Endothelial cell of umbilical vein (primary cell): ENCODE results near the gene VEGFA. TPM values are rescaled to one million over a fixed set of nuclear protein-coding genes. Genes with fewer than 3 reads are reported as not detected.

Experiments used
- BruUV-seq: library from RNA; stranded (reverse); fragments of 400-500 nt; replicated peaks from 2 replicates; lab custom pipeline; 2021; lab: Mats Ljungman, UMichigan
- CTCF ChIA-PET: fragments of 300-600, 350-600 bp; sonication (Branson Sonifier 250); formaldehyde crosslinking; loops from one replicate; lab custom pipeline; 2021; ENCODE audit warnings: antibody characterized with exemption, inconsistent platforms; lab: Charles Lee
- POLR2A ChIA-PET: fragments of 300-600, 350-600 bp; sonication (Branson Sonifier 250); formaldehyde crosslinking; loops from one replicate; lab custom pipeline; 2021; ENCODE audit warnings: antibody characterized with exemption, inconsistent platforms; lab: Charles Lee
- DNase-seq: peaks from one replicate; pipeline ENCODE4 v3.0.0-alpha.2; 2011; ENCODE audit warnings: low read depth, low spot score
- FAIRE-seq: peaks from 2 replicates; lab custom pipeline; 2011; peaks lifted over from hg19 to GRCh38; lab: Jason Lieb, UNC
- H2AFZ ChIP-seq: 2 replicates; pipeline ENCODE4 v1.6.0; 2012; ENCODE audit warnings: low read depth, low read length, control low read depth, inconsistent platforms
- H3K27ac ChIP-seq: 2 replicates; pipeline ENCODE4 v1.5.1; 2011; ENCODE audit warnings: low read depth, mild to moderate bottlenecking, control low read depth, low read length, moderate library complexity; ENCODE audit not compliant: insufficient read depth
- H3K27me3 ChIP-seq, 2 experiments: 2 replicates each; pipeline versions ENCODE4 v1.6.0 to v1.6.1; 2011; ENCODE audit warnings: low read length in 2 of 2, mixed read lengths in 1 of 2; ENCODE audit not compliant: control insufficient read depth in 2 of 2, insufficient read depth in 2 of 2
- H3K36me3 ChIP-seq, 2 experiments: 2 replicates in 1 of 2; 3 replicates in 1 of 2; pipeline ENCODE4 v1.5.1; 2011; ENCODE audit warnings: low read length in 2 of 2, mild to moderate bottlenecking in 1 of 2, moderate library complexity in 1 of 2; ENCODE audit not compliant: control insufficient read depth in 2 of 2, insufficient read depth in 2 of 2; ENCODE audit errors: extremely low read depth in 1 of 2
- H3K4me1 ChIP-seq: 3 replicates; pipeline ENCODE4 v1.5.1; 2011; ENCODE audit warnings: mild to moderate bottlenecking, low read length; ENCODE audit not compliant: control insufficient read depth, insufficient read depth; ENCODE audit errors: extremely low read depth
- H3K4me2 ChIP-seq: 2 replicates; pipeline ENCODE4 v1.6.1; 2011; ENCODE audit warnings: low read length, control low read depth, mixed read lengths; ENCODE audit not compliant: insufficient read depth
- H3K4me3 ChIP-seq, 3 experiments: fragments of 200-600 bp in 1 of 3; sonication (generic), shearing (Covaris generic) in 1 of 3; replicated peaks in 1 of 3; 2 replicates each; pipeline ENCODE4 v1.5.1; 2011 to 2016; ENCODE audit warnings: control low read depth in 3 of 3, low read length in 3 of 3, mild to moderate bottlenecking in 2 of 3, inconsistent platforms in 1 of 3, low read depth in 1 of 3, moderate library complexity in 1 of 3; ENCODE audit not compliant: insufficient read depth in 1 of 3
- H3K79me2 ChIP-seq: 2 replicates; pipeline ENCODE4 v1.6.0; 2012; ENCODE audit warnings: low read length, inconsistent platforms; ENCODE audit not compliant: control insufficient read depth, insufficient read depth
- H3K9ac ChIP-seq: replicated peaks from 2 replicates; pipeline ENCODE3; 2011; ENCODE audit warnings: low read length, control low read depth; ENCODE audit not compliant: insufficient read depth; ENCODE audit errors: extremely low read depth
- H3K9me1 ChIP-seq: replicated peaks from 3 replicates; pipeline ENCODE4 v1.6.0; 2011; ENCODE audit warnings: mild to moderate bottlenecking, low read length; ENCODE audit not compliant: control insufficient read depth, insufficient read depth; ENCODE audit errors: extremely low read depth
- H3K9me3 ChIP-seq: replicated peaks from 2 replicates; pipeline ENCODE4 v1.5.1; 2012; ENCODE audit warnings: low read length, inconsistent platforms; ENCODE audit not compliant: control insufficient read depth, insufficient read depth
- H4K20me1 ChIP-seq: replicated peaks from 2 replicates; pipeline ENCODE3; 2011; ENCODE audit warnings: mild to moderate bottlenecking, low read length; ENCODE audit not compliant: control insufficient read depth, insufficient read depth; ENCODE audit errors: extremely low read depth
- EZH2 ChIP-seq: IDR thresholded peaks from 2 replicates; pipeline ENCODE4 v1.6.1; 2012; ENCODE audit warnings: borderline replicate concordance, low read depth, mild to moderate bottlenecking, moderate library complexity, low read length, inconsistent platforms; ENCODE audit not compliant: severe bottlenecking
- GATA2 ChIP-seq: IDR thresholded peaks from 2 replicates; pipeline ENCODE4 v1.7.0; 2011; ENCODE audit warnings: low read depth, mild to moderate bottlenecking, moderate library complexity, mixed read lengths, low read length; ENCODE audit not compliant: insufficient read length, insufficient read depth
- POLR2A ChIP-seq: IDR thresholded peaks from 2 replicates; pipeline ENCODE4 v1.6.1; 2012; ENCODE audit warnings: low read depth, mild to moderate bottlenecking, control low read depth, low read length
- POLR2AphosphoS5 ChIP-seq: IDR thresholded peaks from 2 replicates; pipeline ENCODE4 v1.6.1; 2012; ENCODE audit warnings: low read depth, mild to moderate bottlenecking, control low read depth, low read length, moderate library complexity; ENCODE audit not compliant: insufficient read depth
- dilution Hi-C: fragments of 300-500 bp; cut with MboI; formaldehyde crosslinking; loops from one replicate; pipeline ENCODE4 v1.15.0; 2019; ENCODE audit warnings: low sequenced_read_pairs; ENCODE audit not compliant: extremely low pct_ligation_motif_present
- intact Hi-C: fragments of 100-400 bp; cut with micrococcal nuclease; formaldehyde crosslinking; loops from one replicate; pipeline ENCODE4 v1.10.0; 2022
- polyA plus RNA-seq, 4 experiments: library from polyadenylated mRNA; depleted of rRNA in 3 of 4; stranded (reverse) in 3 of 4; unstranded in 1 of 4; fragments of >200 nt; gene quantifications; 2 replicates each; pipeline versions ENCODE4 v1.2.1 to v1.2.3, GENCODE V29; 2011 to 2012; ENCODE audit warnings: missing spikeins in 1 of 4
- total RNA-seq: library from RNA; stranded (reverse); gene quantifications from 2 replicates; pipeline ENCODE4 v1.2.3, GENCODE V29; 2021
- TF ChIP-seq, protein P1 (sequence below), 2 donors: IDR thresholded peaks; 1 replicate in 1 of 2; 2 replicates in 1 of 2; pipeline ENCODE4 v1.5.1; 2011; ENCODE audit warnings: low read length in 2 of 2, mild to moderate bottlenecking in 2 of 2, moderate library complexity in 2 of 2, control low read depth in 1 of 2, inconsistent platforms in 1 of 2, low read depth in 1 of 2; ENCODE audit not compliant: insufficient read depth in 1 of 2; ENCODE audit errors: extremely low read depth in 1 of 2
- TF ChIP-seq, protein P2 (sequence below): IDR thresholded peaks from 2 replicates; pipeline ENCODE4 v1.6.1; 2011; ENCODE audit not compliant: insufficient read depth, insufficient read length

The VEGFA gene
- total and polyA plus RNA-seq, 2 donors (not counting 3 experiments of a cell fraction or from before 2014, with no cell fraction given): 18.1 to 19.9 TPM

DNA sequence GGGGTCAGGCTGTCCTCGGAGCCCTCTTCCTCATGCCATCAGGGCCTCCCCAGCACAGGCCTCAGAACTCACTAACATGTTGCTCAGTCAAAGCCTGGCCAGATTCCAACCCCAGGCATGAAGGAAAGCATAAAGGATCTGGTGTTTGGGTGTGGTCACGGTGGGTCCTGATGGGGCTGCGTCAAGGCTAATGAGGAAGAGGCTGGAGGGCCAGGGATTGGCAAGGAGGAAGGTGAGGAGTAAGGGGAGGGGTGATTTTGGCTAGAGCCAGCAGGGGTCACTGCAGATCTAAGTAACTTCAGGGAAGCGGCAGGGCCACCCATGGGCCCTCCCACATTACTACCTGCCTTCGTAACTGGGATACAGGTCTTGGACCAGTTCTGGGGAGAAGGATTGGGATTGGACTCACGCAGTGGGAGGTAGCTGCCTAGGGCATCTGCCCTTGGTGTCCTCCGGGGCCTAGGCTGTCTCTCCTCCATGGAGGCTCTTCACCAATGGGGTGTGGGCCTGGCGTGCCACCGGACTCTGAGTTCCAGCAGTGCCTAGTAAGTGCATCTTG lies 46.2 kb upstream of the VEGFA start:
- H2AFZ ChIP-seq: no peak overlapping the region

DNA sequence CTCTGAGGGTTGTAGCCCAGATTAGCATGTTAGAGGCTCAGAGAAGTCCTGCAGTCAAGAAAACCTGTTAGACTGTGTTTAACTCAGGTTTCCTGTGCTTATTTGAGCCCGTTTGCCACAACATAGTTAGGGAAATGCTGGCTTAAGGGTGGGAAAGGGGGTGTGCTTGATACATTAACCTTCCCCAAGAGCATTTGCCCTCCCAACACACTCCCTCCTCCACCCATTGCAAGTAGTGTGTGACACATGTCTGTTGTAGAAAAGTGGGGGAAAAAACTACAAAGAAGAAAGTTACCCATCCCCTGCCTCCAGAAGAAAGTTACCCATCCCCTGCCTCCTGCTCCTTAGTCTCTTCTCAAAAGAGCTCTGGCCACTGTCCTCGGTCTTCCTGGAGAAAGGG lies 45.7 kb upstream of the VEGFA start:
- CTCF ChIA-PET: interaction anchor here (0.8 to 4.9 kb wide), 12 partner anchors 10 to 355 kb away, joined by 3 to 48 read pairs (median 4); partner anchors contain the start of gene VEGFA
- no peaks in the 10 kb centered on the region for H3K9me1 ChIP-seq
- H4K20me1 ChIP-seq: no peaks in the 10 kb centered on the region
- intact Hi-C loops: loop anchor here (1.0 to 2.0 kb wide), 2 partner anchors 34 to 350 kb away; no protein-coding TSS in a partner anchor
- no TSS peak for BruUV-seq
- no peak overlapping the region for H3K27ac ChIP-seq
- dilution Hi-C loops: no loop called here
- H3K36me3 ChIP-seq: no peaks in the 10 kb centered on the region
- H3K79me2 ChIP-seq: no peaks in the 10 kb centered on the region
- DNase-seq (no peak), FAIRE-seq (no peak)
- H2AFZ ChIP-seq: no peak overlapping the region
- no peak for TF ChIP-seq POLR2A
- no peak for TF ChIP-seq GATA2
- TF ChIP-seq, protein P1, sequence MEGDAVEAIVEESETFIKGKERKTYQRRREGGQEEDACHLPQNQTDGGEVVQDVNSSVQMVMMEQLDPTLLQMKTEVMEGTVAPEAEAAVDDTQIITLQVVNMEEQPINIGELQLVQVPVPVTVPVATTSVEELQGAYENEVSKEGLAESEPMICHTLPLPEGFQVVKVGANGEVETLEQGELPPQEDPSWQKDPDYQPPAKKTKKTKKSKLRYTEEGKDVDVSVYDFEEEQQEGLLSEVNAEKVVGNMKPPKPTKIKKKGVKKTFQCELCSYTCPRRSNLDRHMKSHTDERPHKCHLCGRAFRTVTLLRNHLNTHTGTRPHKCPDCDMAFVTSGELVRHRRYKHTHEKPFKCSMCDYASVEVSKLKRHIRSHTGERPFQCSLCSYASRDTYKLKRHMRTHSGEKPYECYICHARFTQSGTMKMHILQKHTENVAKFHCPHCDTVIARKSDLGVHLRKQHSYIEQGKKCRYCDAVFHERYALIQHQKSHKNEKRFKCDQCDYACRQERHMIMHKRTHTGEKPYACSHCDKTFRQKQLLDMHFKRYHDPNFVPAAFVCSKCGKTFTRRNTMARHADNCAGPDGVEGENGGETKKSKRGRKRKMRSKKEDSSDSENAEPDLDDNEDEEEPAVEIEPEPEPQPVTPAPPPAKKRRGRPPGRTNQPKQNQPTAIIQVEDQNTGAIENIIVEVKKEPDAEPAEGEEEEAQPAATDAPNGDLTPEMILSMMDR (IDR thresholded peaks at IDR 0.05; ENCODE audit: extremely low read depth in 1 of 2, insufficient read depth in 1 of 2, low read depth in 1 of 2, low read length in 2 of 2): no peak
- no peak for TF ChIP-seq POLR2AphosphoS5
- no peak for TF ChIP-seq EZH2
- TF ChIP-seq, protein P2, sequence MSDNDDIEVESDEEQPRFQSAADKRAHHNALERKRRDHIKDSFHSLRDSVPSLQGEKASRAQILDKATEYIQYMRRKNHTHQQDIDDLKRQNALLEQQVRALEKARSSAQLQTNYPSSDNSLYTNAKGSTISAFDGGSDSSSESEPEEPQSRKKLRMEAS: no peak
- H3K27me3 ChIP-seq: no peaks in the 10 kb centered on the region
- H3K9me3 ChIP-seq: no peaks in the 10 kb centered on the region
- no peaks in the 10 kb centered on the region for H3K4me1 ChIP-seq
- POLR2A ChIA-PET: no interaction called here
- H3K4me3 ChIP-seq: no peak overlapping the region
- H3K9ac ChIP-seq: no peak overlapping the region
- H3K4me2 ChIP-seq: no peak overlapping the region

More for the DNA sequence above, 46.2 kb upstream of the VEGFA start:
- TF ChIP-seq, protein P1 (IDR thresholded peaks at IDR 0.05; ENCODE audit: extremely low read depth in 1 of 2, insufficient read depth in 1 of 2, low read depth in 1 of 2, low read length in 2 of 2): peak; percentile 61 to 73
- no peak for TF ChIP-seq POLR2A
- Histone ChIP-seq H3K4me1 (no peaks in the 10 kb centered on the region), H3K27ac (no peak overlapping the region), H3K36me3 (no peaks in the 10 kb centered on the region), H3K9me1 (no peaks in the 10 kb centered on the region), H3K9me3 (no peaks in the 10 kb centered on the region), H3K79me2 (no peaks in the 10 kb centered on the region), H3K4me3 (no peak overlapping the region), H4K20me1 (no peaks in the 10 kb centered on the region), H3K27me3 (no peaks in the 10 kb centered on the region), H3K4me2 (no peak overlapping the region), H3K9ac (no peak overlapping the region)
- ChIA-PET CTCF (interaction anchor here (0.9 to 4.9 kb wide), 10 partner anchors 10 to 355 kb away, joined by 3 to 48 read pairs (median 6); partner anchors contain the start of gene VEGFA), POLR2A (no interaction called here)
- intact Hi-C loops: loop anchor here (1.0 to 2.0 kb wide), 5 partner anchors 35 to 355 kb away; partner anchors contain the start of gene VEGFA
- DNase-seq (peak; percentile 56), FAIRE-seq (peak; percentile 91)
- no TSS peak for BruUV-seq
- dilution Hi-C loops: no loop called here
